SH-SY5Y (cell line): ENCODE measurements around the gene KNSTRN.

Experiments
- GATA2 ChIP-seq: IDR thresholded peaks from 2 replicates; pipeline ENCODE4 v1.6.1; 2011; ENCODE audit warnings: mild to moderate bottlenecking, low read depth, low read length
- GATA3 ChIP-seq: IDR thresholded peaks from 2 replicates; pipeline ENCODE4 v1.6.1; 2011; ENCODE audit warnings: low read depth, mild to moderate bottlenecking, low read length, moderate library complexity

GRCh38 chr15:40367371-40367685, 15.2 kb upstream of the KNSTRN start:
- TF ChIP-seq GATA2 = no peak
- TF ChIP-seq GATA3 = no peak
